NCI-H2029 treated with DMSO at 0.1 percent for 48 hours (cell line): ENCODE measurements around the gene ESRRB.

ENCODE experiments used
- DNase-seq: peaks from one replicate; lab custom pipeline; 2025; lab: John Stamatoyannopoulos, UW

The ESRRB gene

DNA sequence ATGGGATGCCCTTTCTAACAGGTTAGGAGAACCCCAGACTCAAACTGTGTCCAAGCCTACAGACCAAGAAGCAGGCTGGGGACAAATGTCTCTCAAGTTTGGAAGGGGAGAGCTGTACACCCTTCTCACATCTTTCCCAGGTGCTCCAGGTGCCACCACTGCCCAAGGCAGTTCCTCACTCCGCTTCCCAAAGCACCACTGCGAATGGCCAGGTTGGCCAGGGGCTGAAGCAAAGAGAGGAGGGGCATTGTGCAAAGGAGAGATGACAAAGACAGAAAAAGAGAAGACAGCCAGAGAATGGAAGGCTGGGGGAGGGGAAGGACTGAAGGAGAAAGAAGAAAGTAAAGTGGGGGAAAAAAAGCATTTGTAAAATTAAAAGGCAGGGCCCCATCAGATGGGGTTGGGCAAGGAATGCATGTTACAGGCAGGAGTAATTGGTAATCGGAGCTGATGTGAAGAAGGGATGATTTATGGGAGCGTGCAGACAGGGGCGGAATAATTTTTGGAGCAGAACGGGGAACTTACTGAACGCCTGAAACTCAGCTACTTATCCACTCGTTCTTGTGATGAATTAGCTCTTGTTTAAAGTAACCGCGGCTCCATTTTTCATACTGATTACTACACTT lies 165.8 kb downstream of the ESRRB start:
- DNase-seq, result no peak

DNA sequence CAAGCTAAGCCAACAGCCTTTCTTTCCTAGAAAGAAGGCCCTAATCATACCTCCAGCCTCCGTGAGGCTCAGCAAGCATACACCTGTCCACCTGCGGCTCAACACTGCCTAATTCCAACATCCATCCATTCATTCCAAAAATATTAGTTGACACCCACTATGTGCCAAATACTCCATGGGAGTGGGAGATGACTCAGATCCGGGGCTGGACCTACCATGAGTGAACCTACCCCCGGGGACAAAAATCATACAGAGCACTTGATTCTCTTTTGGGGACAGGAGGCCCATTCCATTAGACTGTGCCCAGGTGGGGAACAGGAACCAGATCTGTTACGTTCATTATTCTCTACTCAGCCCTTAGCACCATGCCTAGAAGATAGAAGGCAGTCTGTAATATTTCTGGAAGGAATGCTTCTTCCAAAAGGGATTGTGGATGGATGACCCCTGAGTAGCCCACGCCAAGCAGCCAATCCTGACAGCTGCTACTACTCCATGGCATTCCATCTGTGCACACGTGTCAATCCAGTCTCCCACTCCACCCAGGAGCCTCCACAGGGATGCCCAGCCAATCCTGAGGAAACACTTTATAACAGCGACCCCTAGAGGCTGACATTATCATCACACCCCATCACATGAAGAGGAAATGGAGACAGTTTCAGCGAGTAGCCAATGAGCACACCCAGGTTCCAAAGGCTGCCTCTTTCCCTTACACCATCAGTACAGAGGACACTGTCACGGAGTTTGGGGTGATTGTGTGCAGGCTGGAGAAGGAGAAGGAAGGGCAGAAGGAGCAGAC lies 170.7 kb downstream of the ESRRB start:
- DNase-seq, result no peak

- DNase-seq, result no peak
Measured at GRCh38 chr14:76547831-76548230, 171.9 kb downstream of the ESRRB start.

GRCh38 chr14:76550534-76550933 lies 174.6 kb downstream of the ESRRB start:
- DNase-seq, result no peak

DNA sequence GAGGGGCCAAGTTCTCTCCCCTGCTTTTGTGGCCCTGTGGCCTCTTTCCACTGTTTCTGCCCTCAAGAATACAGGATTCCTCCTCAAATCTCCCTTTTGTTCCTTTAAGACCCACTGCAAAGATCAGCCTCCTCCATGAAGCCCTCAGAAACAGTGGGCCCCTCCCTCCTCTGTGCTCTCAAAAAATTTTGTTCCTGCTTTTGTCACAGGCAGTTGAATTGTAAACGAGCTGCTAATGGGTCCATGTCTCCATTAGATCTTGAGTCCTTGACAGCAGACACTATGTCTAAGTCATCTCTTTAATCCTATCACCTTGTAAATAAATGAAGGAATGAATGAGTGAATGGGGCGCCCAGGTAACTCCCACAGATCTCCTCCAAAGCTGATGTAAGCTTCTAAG lies 175.2 kb downstream of the ESRRB start:
- no peak for DNase-seq
